Measurements from ENCODE around the gene MESP2.

The MESP2 gene

GRCh38 chr15:89822951-89823711 lies 47.0 kb downstream of the MESP2 start:
- Histone ChIP-seq H4K20me1 (ENCODE audit: control insufficient read depth, insufficient read depth, low read depth, low read length) (no peaks in the 10 kb centered on the region), H3K4me2 (ENCODE audit: low read length) (no peak overlapping the region), H3F3A (ENCODE audit: control insufficient read depth, insufficient read depth) (no peaks in the 10 kb centered on the region), H3K4me3 (ENCODE audit: low read length) (no peak overlapping the region), H3K27me3 (ENCODE audit: control insufficient read depth, low read length) (peaks cover 12% of the 10 kb centered on the region), H3K36me3 (ENCODE audit: control insufficient read depth, low read length) (no peaks in the 10 kb centered on the region), H3K79me2 (ENCODE audit: control insufficient read depth, low read length) (no peaks in the 10 kb centered on the region), H3K9me2 (replicated peaks; ENCODE audit: control insufficient read depth, low read length) (no peaks in the 10 kb centered on the region), H3K9me3 (ENCODE audit: control insufficient read depth, insufficient read depth, low read length) (no peaks in the 10 kb centered on the region), H3K27ac (ENCODE audit: low read depth, low read length) (no peak overlapping the region), H3K4me1 (ENCODE audit: control insufficient read depth, low read length) (no peaks in the 10 kb centered on the region)
- no peak for TF ChIP-seq CTCF (IDR thresholded peaks at IDR 0.05; ENCODE audit: low read depth, low read length, poor library complexity, severe bottlenecking)
- TF ChIP-seq EZH2phosphoT487 (IDR thresholded peaks at IDR 0.05; ENCODE audit: borderline replicate concordance, low read length), result no peak

- H3K27me3 ChIP-seq (ENCODE audit: control insufficient read depth, low read length), result peaks cover 12% of the 10 kb centered on the region
- H3F3A ChIP-seq (ENCODE audit: control insufficient read depth, insufficient read depth), result no peaks in the 10 kb centered on the region
- H3K9me2 ChIP-seq (replicated peaks; ENCODE audit: control insufficient read depth, low read length), result no peaks in the 10 kb centered on the region
- TF ChIP-seq CTCF (IDR thresholded peaks at IDR 0.05; ENCODE audit: low read depth, low read length, poor library complexity, severe bottlenecking) (no peak), EZH2phosphoT487 (IDR thresholded peaks at IDR 0.05; ENCODE audit: borderline replicate concordance, low read length) (no peak)
- H3K27ac ChIP-seq (ENCODE audit: low read depth, low read length), result no peak overlapping the region
- H3K4me2 ChIP-seq (ENCODE audit: low read length), result no peak overlapping the region
- no peaks in the 10 kb centered on the region for H3K4me1 ChIP-seq (ENCODE audit: control insufficient read depth, low read length)
- H3K36me3 ChIP-seq (ENCODE audit: control insufficient read depth, low read length), result no peaks in the 10 kb centered on the region
- H4K20me1 ChIP-seq (ENCODE audit: control insufficient read depth, insufficient read depth, low read depth, low read length), result no peaks in the 10 kb centered on the region
- no peak overlapping the region for H3K4me3 ChIP-seq (ENCODE audit: low read length)
- no peaks in the 10 kb centered on the region for H3K79me2 ChIP-seq (ENCODE audit: control insufficient read depth, low read length)
- no peaks in the 10 kb centered on the region for H3K9me3 ChIP-seq (ENCODE audit: control insufficient read depth, insufficient read depth, low read length)
Measured at GRCh38 chr15:89823836-89824606, 47.9 kb downstream of the MESP2 start.

- no peaks in the 10 kb centered on the region for H3F3A ChIP-seq (ENCODE audit: control insufficient read depth, insufficient read depth)
- TF ChIP-seq EZH2phosphoT487 (IDR thresholded peaks at IDR 0.05; ENCODE audit: borderline replicate concordance, low read length) (no peak), CTCF (IDR thresholded peaks at IDR 0.05; ENCODE audit: low read depth, low read length, poor library complexity, severe bottlenecking) (no peak)
- no peak overlapping the region for H3K4me3 ChIP-seq (ENCODE audit: low read length)
- H3K4me2 ChIP-seq (ENCODE audit: low read length), result no peak overlapping the region
- no peaks in the 10 kb centered on the region for H3K9me3 ChIP-seq (ENCODE audit: control insufficient read depth, insufficient read depth, low read length)
- H3K27me3 ChIP-seq (ENCODE audit: control insufficient read depth, low read length), result peaks cover 12% of the 10 kb centered on the region
- no peaks in the 10 kb centered on the region for H3K9me2 ChIP-seq (replicated peaks; ENCODE audit: control insufficient read depth, low read length)
- no peak overlapping the region for H3K27ac ChIP-seq (ENCODE audit: low read depth, low read length)
- H3K79me2 ChIP-seq (ENCODE audit: control insufficient read depth, low read length), result no peaks in the 10 kb centered on the region
- H4K20me1 ChIP-seq (ENCODE audit: control insufficient read depth, insufficient read depth, low read depth, low read length), result no peaks in the 10 kb centered on the region
- no peaks in the 10 kb centered on the region for H3K4me1 ChIP-seq (ENCODE audit: control insufficient read depth, low read length)
- H3K36me3 ChIP-seq (ENCODE audit: control insufficient read depth, low read length), result no peaks in the 10 kb centered on the region
Measured at GRCh38 chr15:89824607-89824867, 48.4 kb downstream of the MESP2 start.

Measured in DOHH2 (cell line).